Endothelial cell of hepatic sinusoid (primary cell): ENCODE results near the gene CORIN.

Source experiments
- in situ Hi-C: cut with HindIII; loops from 2 replicates; pipeline ENCODE4 v1.10.0; 2017; ENCODE audit warnings: low sequenced_read_pairs

Gene CORIN

DNA sequence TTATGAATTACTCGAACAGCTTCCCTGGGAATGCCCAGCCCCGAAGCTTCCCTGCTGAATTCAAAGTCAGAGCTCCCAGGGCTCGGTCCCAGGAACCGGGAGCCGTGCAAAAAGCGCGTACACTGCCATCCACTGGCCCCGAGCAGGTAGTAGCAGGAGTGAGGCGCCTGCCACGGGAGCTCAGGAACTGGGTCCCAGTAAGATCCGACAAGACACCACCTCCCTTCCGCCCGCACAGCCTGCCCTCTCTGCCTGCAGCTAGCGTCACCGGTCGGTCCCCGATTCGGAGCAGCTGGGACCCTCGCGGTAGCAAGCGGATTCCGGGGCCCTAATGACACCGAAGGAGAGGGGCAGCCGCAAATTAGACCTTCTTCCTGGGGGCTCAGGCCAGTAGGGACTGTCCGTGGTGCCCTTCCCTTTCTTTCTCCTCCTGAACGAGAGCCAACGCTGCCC is 1.2 kb downstream of the CORIN start:
- in situ Hi-C loops, result no loop called here

DNA sequence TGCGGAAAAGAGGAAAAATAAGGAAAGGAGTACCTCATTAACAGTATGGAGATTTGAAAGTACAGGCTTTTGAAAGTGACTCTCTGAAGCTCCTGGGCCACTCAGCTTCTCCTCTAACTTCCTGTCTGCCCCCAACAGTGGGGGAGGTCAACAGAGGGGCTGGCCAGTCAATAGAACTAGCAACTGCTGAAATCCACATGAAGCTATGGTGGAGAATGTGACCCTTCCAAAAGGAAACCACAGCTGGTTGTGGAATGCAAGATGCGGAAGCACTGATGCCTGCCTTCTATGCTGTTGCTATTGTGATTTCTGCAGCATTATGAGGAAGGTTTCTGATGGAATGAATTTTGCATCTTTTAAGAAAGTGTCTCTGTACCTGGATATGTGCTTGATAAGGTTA is 2.4 kb downstream of the CORIN start:
- in situ Hi-C loops, result no loop called here

DNA sequence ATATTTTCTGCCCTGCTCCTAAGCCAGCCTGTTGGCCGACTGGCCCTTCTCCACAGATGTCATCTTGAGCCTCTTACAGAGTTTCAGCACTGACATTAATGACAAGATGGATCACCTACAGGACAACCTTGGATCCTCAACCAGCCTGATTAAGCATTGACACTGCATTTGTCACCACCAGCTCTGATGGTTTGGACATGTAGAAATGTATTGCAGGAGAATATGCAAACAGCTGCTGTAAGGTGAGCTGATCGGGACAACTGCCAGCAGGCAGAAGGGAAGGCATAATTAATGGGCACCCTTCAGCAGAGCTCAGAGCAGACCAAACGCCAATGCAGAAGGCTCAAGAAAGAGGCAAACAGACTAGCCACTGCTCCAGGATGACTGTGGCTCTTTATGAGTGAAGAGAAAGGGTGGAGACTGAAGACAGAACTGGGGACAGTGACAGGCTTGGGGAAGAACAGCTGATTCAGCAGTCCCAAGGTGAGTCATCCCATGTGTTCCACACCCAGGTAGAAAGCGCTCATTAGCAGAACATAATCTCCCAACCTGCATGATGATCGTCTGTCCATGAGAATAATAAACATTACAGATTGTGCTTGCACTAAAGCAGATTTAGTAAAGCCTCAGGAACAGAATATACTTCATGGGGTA is 6.7 kb downstream of the CORIN start:
- in situ Hi-C loops, result no loop called here

DNA sequence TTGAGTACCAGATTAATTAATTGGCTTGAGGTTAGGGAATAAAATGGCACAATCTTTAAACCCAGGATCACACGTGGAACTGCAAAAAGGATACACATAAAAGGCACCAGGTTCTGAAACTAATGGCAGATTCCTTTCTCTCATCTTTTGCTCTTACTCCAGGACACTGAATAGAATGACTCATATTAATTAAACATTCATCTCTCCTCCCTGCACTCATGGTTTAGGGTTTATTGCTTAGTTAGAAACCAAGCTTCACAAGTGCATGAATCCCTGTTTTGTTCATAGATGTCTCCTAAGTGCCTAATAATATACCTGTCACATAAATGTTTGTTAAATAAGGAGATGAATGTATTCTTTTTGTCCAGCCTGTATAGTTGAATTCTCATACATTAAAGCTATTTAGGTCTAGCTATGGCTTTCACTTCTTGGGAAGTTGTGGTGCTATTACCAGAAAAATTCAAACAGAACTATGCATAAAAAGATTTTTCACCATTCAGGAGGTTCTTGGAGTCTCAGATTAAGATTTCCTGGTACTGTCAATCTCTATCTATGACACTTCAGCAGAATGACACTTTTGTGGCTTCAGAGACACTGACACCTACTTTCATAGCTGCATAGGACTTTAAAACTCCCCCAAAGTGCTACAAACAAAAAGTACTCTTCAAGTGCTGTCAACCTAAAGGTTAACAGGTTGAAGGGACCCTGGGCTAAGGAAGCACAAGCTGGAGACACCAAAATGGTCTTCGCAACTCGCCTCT is 7.4 kb downstream of the CORIN start:
- in situ Hi-C loops, result no loop called here

- in situ Hi-C loops, result no loop called here
Observed at GRCh38 chr4:47829438-47829837, 8.4 kb downstream of the CORIN start.

DNA sequence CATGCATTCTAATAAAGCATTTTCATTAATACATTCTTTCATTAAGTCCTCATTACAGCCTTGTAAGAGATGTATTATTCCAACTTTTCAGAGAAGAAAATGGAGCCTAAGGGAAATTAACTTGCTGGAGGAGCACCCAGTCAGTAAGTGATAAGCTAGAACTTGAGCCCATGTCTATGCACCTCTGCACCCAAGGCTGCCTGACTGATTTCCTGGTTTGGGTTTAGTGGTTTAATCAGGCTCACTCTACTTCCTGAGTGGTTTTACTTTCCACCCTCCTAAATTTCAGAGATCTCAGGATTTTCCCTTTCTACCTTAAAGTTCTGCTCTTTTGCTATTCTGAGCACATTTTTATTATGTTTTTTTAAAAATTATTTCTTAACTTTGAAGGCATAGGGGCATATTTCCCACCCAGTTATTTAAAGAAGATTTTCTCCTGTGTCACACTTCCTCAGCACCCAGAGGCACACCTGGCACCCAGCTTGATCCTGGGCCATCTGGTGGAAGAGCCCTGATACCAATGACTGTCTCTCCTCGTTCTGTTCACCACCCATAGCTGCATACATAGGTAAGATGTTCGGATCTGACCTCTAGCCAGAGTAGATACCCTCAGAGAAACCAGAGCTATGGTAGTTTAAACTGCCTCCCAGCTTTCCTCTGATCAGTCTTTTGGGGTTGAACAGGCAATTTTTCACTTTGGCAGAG is 10.4 kb downstream of the CORIN start:
- in situ Hi-C loops, result no loop called here

DNA sequence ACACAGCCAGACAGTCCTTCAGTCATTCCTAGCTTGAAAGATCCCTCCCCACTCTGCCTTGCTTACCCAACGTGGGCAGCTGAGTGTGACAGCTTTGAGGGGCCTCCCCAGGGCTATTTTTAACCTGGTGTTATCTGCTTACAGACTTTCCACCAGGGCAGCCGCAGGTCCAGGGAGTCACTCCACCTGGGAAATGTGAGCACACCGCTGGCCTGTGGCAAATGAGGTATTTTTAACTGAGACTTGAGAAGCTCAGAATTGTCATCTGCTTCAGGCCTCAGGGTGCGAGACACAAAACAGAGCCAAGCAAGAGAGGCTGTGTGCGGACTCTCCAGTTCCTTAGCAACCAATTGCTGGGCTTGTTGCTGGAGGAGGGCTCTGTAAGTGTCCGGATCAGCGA is 13.0 kb downstream of the CORIN start:
- in situ Hi-C loops, result no loop called here

GRCh38 chr4:47819178-47819577 is 18.7 kb downstream of the CORIN start:
- in situ Hi-C loops, result no loop called here

DNA sequence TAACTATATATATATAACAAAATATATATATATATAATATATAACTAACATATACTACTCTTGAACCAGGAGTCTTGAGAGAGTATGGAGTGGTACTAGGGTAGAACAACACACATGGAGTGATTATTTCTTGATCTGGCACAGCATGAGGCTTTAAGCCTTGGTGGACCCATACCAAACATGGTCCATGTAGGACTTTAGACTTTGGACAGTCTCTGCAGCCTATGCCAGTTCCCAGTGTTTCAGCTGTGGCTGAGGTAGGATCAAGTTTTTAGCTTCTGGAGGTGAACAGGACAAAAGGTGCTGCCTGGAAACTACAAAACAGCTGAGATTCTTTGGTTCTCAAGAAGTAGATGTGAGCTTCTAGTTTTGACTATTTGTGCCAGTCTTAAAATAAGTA is 20.6 kb downstream of the CORIN start:
- in situ Hi-C loops, result no loop called here

GRCh38 chr4:47816748-47817147 is 21.1 kb downstream of the CORIN start:
- in situ Hi-C loops, result no loop called here

DNA sequence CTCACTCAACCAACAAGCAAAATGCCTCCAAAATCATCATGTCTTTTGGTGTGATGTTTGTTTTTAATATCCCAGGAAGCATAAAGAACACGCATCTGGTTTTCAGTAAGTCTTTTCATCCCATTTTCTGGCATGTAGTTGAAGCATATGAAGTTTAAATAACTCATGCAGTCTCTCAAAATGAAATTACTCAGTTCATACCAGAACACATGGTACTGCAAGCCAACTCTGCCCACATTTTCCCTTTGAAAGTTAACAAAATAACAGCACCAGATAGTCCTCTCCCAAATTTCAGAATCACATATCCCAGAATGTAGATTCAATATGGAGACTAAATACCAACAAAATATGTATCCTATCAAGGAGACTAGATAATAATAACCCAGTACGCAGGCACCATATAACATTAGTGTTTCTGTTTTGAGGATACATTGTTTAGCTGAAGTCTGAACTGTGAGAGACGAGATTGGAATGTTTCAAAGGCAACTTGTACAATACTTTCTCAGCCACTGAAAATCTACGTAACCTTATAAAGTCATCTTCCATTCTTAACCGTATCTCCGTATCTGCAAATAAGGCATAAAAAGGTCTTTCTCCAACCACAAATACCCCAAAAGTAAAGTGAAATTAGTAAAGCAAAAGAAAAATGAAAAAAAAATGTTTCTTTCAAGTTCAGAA is 23.1 kb downstream of the CORIN start:
- in situ Hi-C loops, result no loop called here

DNA sequence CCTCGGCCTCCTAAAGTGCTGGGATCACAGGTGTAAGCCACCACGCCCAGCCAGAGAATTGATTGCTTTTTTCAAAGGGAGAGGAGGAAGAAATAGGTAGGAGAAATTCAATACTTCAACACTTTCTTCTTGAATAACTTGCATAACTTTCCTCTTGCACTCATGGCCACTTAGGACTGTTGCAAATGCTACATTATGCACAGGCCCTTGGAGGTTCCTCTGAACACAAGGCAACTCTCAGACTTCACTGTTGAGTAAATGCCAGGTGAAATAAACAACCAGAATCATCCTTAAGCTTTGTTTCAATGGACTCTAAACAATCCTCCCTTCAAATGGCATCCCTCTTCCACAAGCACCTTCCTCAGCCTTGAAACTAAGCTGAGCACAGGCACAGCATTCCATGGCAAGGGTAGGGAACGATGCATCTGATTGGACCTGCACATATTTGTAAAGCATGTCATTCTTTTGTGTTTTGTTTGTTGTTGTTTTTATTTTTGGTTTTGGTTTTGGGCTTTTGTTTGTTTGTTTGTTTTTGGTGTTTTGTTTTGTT is 28.1 kb downstream of the CORIN start:
- in situ Hi-C loops, result no loop called here

- in situ Hi-C loops, result no loop called here
Observed at GRCh38 chr4:47804598-47804997, 33.3 kb downstream of the CORIN start.

DNA sequence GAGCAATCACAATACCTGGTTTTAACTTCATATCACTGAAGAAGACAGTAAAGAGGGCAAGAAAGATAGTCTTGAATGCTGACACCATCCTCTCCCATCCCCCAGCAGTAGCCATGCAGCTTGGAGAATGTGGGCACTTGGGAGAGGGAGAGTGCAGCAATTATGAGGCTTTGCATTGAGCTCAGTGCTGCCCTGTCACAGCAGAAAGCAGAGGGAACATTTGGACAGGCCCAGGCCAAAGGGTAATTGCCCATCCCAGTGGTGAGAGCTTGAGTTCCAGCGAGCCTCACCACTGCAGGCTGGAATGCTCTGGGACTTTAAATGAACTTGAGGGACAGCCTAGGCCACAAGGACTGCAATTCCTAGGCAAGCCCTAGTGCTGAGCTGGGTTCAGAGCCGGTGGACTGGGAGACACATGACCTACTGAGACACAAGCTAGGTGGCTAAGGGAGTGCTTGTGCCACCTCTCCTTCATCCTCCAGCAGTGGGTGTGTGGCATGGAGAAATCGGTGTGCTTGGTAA is 36.3 kb downstream of the CORIN start:
- in situ Hi-C loops, result no loop called here

DNA sequence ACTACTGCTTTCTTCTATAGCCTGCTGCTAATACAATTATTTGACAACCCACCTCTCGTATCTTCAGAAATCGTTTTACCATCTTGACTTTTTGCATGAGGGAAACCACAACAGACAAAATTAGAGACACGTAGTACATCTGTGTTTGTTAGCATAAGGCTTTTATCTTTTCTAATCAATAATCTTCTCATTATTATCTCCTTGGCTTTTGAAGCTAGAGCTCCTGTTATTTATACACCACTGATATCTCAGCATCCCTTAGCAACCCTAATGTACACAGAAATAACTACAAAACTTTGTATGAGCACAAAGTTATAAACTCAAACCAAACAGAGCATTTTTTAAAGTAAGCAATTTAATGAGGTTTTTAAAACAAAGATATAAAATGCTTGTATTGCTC is 39.7 kb downstream of the CORIN start:
- in situ Hi-C loops, result no loop called here

- in situ Hi-C loops, result no loop called here
Observed at GRCh38 chr4:47791965-47792364, 45.9 kb downstream of the CORIN start.

DNA sequence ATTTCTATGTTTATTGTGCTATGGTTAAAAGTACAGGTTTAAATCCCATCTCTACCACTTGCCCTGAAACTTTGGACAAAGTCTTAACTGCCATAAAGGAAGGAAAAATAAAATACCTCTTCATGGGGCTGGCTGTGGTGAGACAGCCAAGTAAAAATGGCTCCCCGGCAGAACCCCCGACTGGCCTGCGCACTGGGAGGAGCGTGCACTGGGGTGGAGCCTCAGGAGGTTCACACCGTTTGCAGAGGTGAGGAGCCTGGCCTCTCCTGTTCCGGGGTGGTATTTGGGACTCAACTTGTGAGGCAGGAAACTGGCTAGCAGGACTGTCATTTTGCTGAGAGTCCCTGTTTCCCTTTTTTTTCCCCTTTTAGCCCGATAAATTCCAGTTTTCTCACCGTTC is 47.8 kb downstream of the CORIN start:
- in situ Hi-C loops, result no loop called here

DNA sequence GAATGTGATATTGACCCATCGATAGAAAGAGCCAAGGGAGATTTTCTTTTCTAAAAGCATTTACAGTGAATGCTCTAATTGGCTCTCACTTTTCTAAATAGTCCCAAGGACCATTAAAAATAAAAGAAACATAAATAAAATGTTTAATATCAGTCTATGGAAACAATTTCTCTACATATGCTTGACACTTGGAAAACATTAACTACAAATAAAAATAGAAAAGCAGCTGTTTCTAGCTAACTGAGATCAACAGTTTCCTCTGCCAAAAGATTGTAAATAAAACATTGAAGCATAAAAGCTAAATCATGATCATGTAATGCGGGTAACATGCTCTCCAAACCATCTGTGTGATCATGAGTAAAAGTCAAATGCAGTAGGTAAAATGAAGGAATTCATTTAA is 49.7 kb downstream of the CORIN start:
- in situ Hi-C loops, result no loop called here

- in situ Hi-C loops, result no loop called here
Observed at GRCh38 chr4:47786958-47787370, 50.9 kb downstream of the CORIN start.

- in situ Hi-C loops, result no loop called here
Observed at GRCh38 chr4:47785153-47785552, 52.7 kb downstream of the CORIN start.

DNA sequence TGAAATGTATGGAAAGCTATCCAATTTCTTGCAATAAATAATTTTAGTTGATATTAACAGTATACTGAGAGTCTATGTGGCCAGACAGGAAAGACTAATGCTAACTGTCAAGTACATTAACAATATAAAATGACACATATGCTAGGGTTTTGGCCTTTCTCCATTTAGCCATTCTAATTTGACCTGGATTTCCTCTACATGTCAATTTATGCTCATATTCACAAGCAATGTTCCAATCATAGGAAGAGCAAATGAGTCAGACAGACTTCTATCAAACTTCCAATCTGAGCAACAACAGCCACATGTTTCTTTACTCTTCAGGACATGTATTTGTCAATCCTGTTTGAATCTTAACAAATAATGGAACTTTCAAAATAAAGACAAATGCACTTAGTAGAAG is 53.6 kb downstream of the CORIN start:
- in situ Hi-C loops, result no loop called here
